ENCODE data around the gene VNN1. TPM values are rescaled to one million over a fixed set of nuclear protein-coding genes. Genes with fewer than 3 reads are reported as not detected.

VNN1 gene
- total and polyA plus RNA-seq, 7 donors: 0.06 to 0.62 (median 0.32) TPM

DNA sequence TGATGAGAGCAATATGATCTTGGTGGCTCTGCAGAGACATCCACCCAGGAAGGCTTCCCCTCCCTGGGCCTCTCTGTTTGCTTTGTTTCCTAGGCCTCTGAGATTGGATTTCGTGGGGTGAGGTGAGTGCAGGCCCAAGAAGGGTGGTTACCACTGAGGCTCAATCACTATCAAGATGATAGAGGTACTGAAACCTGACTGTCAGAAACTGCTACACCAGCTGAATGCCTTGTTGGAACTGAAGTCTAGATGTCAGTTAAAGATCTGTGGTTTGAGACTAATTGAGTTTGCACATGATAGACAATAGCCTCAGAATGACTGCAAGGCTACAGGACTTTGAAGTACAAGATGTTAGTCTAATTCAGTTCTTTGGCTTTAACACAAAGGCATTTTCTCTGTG, 15.2 kb downstream of the VNN1 start:
- H3K36me3 ChIP-seq (ENCODE audit: insufficient read depth in 1 of 2, low read depth in 1 of 2): no peaks in the 10 kb centered on the region
- TF ChIP-seq, protein P1, sequence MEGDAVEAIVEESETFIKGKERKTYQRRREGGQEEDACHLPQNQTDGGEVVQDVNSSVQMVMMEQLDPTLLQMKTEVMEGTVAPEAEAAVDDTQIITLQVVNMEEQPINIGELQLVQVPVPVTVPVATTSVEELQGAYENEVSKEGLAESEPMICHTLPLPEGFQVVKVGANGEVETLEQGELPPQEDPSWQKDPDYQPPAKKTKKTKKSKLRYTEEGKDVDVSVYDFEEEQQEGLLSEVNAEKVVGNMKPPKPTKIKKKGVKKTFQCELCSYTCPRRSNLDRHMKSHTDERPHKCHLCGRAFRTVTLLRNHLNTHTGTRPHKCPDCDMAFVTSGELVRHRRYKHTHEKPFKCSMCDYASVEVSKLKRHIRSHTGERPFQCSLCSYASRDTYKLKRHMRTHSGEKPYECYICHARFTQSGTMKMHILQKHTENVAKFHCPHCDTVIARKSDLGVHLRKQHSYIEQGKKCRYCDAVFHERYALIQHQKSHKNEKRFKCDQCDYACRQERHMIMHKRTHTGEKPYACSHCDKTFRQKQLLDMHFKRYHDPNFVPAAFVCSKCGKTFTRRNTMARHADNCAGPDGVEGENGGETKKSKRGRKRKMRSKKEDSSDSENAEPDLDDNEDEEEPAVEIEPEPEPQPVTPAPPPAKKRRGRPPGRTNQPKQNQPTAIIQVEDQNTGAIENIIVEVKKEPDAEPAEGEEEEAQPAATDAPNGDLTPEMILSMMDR (IDR thresholded peaks at IDR 0.05): no peak
- no peaks in the 10 kb centered on the region for H3K27me3 ChIP-seq (ENCODE audit: insufficient read depth in 3 of 3, low read length in 2 of 3)
- no peaks in the 10 kb centered on the region for H3K4me1 ChIP-seq
- 21 to 33% (median 22%) methylated on average over 1 of the region's 1 CpG for WGBS, 3 donors
- H3K4me3 ChIP-seq: no peak overlapping the region
- peaks cover 4% of the 10 kb centered on the region for H3K9me3 ChIP-seq
- no peak for ATAC-seq
- intact Hi-C loops (cut with DNase I): no loop called here
- H3K27ac ChIP-seq: no peak overlapping the region
- no peak for DNase-seq

DNA sequence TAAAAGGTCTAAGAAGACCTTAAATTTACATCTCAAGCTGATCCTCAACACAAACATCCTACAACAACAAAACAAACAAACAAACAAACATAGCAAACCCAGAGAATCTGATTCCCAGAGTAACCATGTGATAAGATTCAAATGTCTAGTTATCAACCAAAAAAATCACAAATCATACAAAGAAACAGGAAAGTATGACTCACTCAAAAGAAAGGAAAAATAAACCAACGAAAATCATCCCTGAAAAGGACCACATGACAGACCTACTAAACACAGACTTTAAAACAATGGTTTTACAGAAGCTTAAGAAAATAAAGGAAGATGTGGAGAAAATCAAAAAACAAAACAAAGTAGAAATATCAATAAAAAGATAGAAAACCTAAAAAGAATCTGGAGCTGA, 18.1 kb downstream of the VNN1 start:
- 0 to 40% (median 29%) methylated on average over 1 of the region's 1 CpG for WGBS, 3 donors
- intact Hi-C loops (cut with DNase I): no loop called here
- no peaks in the 10 kb centered on the region for H3K36me3 ChIP-seq (ENCODE audit: insufficient read depth in 1 of 2, low read depth in 1 of 2)
- no peak for ATAC-seq
- no peaks in the 10 kb centered on the region for H3K27me3 ChIP-seq (ENCODE audit: insufficient read depth in 3 of 3, low read length in 2 of 3)
- H3K9me3 ChIP-seq: peaks cover 4% of the 10 kb centered on the region
- no peaks in the 10 kb centered on the region for H3K4me1 ChIP-seq
- H3K4me3 ChIP-seq: no peak overlapping the region
- no peak overlapping the region for H3K27ac ChIP-seq
- no peak for DNase-seq
- TF ChIP-seq, protein P1 (IDR thresholded peaks at IDR 0.05): no peak

DNA sequence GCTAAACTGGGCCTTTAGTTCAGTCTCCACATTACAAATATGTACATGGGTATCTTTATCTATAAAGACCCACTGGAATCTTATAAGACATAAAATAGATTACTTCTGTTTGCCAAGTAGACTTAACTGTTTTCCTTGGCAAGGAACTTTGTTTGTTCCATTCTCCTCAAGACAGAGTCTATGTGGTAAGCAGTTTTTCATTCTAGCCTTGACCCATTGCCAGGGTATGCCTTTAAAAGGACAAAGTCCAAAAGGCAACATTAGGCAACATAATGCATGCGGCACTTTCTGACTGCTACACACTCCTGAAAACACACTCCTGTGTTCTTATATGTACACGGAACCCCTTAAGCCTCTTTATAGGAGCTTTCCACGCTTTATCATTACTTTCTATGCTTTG, 20.4 kb downstream of the VNN1 start:
- DNase-seq (no peak), ATAC-seq (no peak)
- H3K27me3 ChIP-seq (ENCODE audit: insufficient read depth in 3 of 3, low read length in 2 of 3): peaks cover 0 to 5% (median 0%) of the 10 kb centered on the region in 3 donors
- intact Hi-C loops (cut with DNase I): no loop called here
- TF ChIP-seq, protein P1 (IDR thresholded peaks at IDR 0.05): no peak
- no peaks in the 10 kb centered on the region for H3K36me3 ChIP-seq (ENCODE audit: insufficient read depth in 1 of 2, low read depth in 1 of 2)
- H3K27ac ChIP-seq: no peak overlapping the region
- 51 to 65% (median 55%) methylated on average over 3 of the region's 3 CpGs for WGBS, 3 donors
- no peaks in the 10 kb centered on the region for H3K4me1 ChIP-seq
- H3K9me3 ChIP-seq: peaks cover 4% of the 10 kb centered on the region
- no peak overlapping the region for H3K4me3 ChIP-seq

DNA sequence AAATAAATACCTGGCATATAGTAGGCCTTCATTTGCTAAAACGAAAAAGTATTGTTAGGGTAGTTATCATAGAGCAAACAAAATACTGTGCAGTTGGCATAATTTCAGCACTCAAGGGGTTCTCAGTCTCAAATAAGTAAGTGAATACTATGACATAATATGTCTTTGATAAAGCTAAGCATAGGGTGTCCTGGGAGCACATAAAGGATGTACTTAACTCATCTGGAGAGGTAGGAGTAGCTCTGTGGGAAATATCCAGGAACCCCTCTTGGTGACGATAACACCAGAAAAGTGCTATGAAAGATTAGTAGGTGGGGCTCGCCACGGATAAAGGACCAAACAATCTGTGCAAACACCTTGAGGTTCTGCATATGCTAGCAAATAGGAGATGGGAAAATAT, 23.2 kb downstream of the VNN1 start:
- Histone ChIP-seq H3K27me3 (ENCODE audit: insufficient read depth in 3 of 3, low read length in 2 of 3) (peaks cover 0 to 10% (median 0%) of the 10 kb centered on the region in 3 donors), H3K4me3 (no peak overlapping the region), H3K4me1 (no peaks in the 10 kb centered on the region), H3K36me3 (ENCODE audit: insufficient read depth in 1 of 2, low read depth in 1 of 2) (no peaks in the 10 kb centered on the region), H3K9me3 (no peaks in the 10 kb centered on the region), H3K27ac (no peak overlapping the region)
- WGBS, 3 donors: 89 to 93% (median 90%) methylated on average over 4 of the region's 4 CpGs
- DNase-seq (no peak), ATAC-seq (no peak)
- TF ChIP-seq, protein P1 (IDR thresholded peaks at IDR 0.05): no peak
- intact Hi-C loops (cut with DNase I): no loop called here

DNA sequence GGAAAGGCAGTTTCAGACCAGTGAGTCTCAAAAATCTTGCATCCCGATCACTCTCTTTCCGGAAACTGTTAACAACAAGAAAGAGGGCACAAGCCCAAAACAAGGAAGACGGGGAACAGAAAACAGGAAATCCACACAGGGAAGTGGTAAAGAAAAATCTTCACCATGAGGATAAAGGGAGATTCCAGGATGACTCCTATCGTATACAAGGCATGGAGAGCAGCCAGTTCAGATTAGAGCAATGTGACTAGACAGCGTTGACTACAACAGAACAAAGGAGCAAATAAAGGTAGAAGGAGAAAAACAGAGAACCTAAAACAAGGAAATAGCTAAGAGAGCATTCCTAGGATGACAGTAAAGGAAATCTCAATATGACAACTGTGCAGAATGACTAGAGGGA, 26.5 kb downstream of the VNN1 start:
- TF ChIP-seq, protein P1 (IDR thresholded peaks at IDR 0.05): no peak
- H3K4me1 ChIP-seq: no peaks in the 10 kb centered on the region
- H3K4me3 ChIP-seq: no peak overlapping the region
- no peak overlapping the region for H3K27ac ChIP-seq
- intact Hi-C loops (cut with DNase I): no loop called here
- peaks cover 0 to 10% (median 0%) of the 10 kb centered on the region in 3 donors for H3K27me3 ChIP-seq (ENCODE audit: insufficient read depth in 3 of 3, low read length in 2 of 3)
- ATAC-seq: no peak
- H3K36me3 ChIP-seq (ENCODE audit: insufficient read depth in 1 of 2, low read depth in 1 of 2): no peaks in the 10 kb centered on the region
- DNase-seq: no peak
- H3K9me3 ChIP-seq: no peaks in the 10 kb centered on the region
- WGBS, 3 donors: 53 to 54% (median 53%) methylated on average over 5 of the region's 5 CpGs
